A549 (cell line): ENCODE measurements around the gene NTN1. TPM values are rescaled to one million over a fixed set of nuclear protein-coding genes. Genes with fewer than 3 reads are reported as not detected.

Experiments used
- ATAC-seq, 2 experiments: fragments of 200-7000 bp in 1 of 2; fragments of >200 bp in 1 of 2; cut with Nextera tagmentation in 1 of 2; cut with Tn5 transposase in 1 of 2; 3 replicates each; pipeline versions ENCODE4 v1.8.0 to v1.9.1; 2018 to 2020; ENCODE audit warnings: mild to moderate bottlenecking in 1 of 2, moderate library complexity in 1 of 2
- CTCF ChIA-PET: fragments of 300-600 bp; sonication (Branson Sonifier 250); formaldehyde crosslinking; extraction: SDS; loops from one replicate; lab custom pipeline; 2021; ENCODE audit warnings: antibody characterized with exemption, inconsistent platforms; lab: Yijun Ruan, JAX
- POLR2A ChIA-PET: fragments of 350-600 bp; formaldehyde crosslinking; extraction: SDS; loops from one replicate; lab custom pipeline; 2021; ENCODE audit warnings: antibody characterized with exemption, inconsistent platforms; lab: Yijun Ruan, JAX
- DNase-seq, 2 experiments: peaks; one replicate each; pipeline versions ENCODE4 v3.0.0 to v3.0.0-alpha.2; 2011 to 2016; ENCODE audit warnings: low read depth in 1 of 2, low spot score in 1 of 2
- FAIRE-seq: peaks from 2 replicates; lab custom pipeline; 2011; peaks lifted over from hg19 to GRCh38; lab: Jason Lieb, UNC
- H3K27ac ChIP-seq, 2 experiments: fragments of >200 bp; sonication (Bioruptor Twin); formaldehyde crosslinking; 3 replicates each; pipeline ENCODE4 v1.5.1; 2016 to 2017
- H3K4me1 ChIP-seq: fragments of >200 bp; sonication (Bioruptor Twin); formaldehyde crosslinking; 3 replicates; pipeline ENCODE4 v1.6.1; 2016
- H3K4me2 ChIP-seq: fragments of >200 bp; sonication (Bioruptor Twin); formaldehyde crosslinking; 3 replicates; pipeline ENCODE4 v1.6.1; 2016
- H3K4me3 ChIP-seq: fragments of >200 bp; sonication (Bioruptor Twin); formaldehyde crosslinking; 3 replicates; pipeline ENCODE4 v1.5.1; 2016
- H3K9me3 ChIP-seq: fragments of >200 bp; sonication (Bioruptor Twin); formaldehyde crosslinking; 3 replicates; pipeline ENCODE4 v1.6.1; 2016
- ATOH8 ChIP-seq: fragments of 250-450 bp; sonication (Bioruptor Pico); IDR thresholded peaks from 2 replicates; pipeline ENCODE4 v1.5.0; 2020; ENCODE audit warnings: low read depth, mild to moderate bottlenecking, moderate library complexity
- CHD2 ChIP-seq: fragments of 150-350 bp; IDR thresholded peaks from 2 replicates; pipeline ENCODE4 v1.6.1; 2014; ENCODE audit warnings: low read length; ENCODE audit not compliant: partially characterized antibody
- CTCF ChIP-seq: fragments of >200 bp; sonication (Bioruptor Twin); formaldehyde crosslinking; IDR thresholded peaks from 3 replicates; pipeline ENCODE4 v1.5.1; 2016
- E2F6 ChIP-seq: IDR thresholded peaks from 2 replicates; pipeline ENCODE4 v1.6.1; 2012; ENCODE audit warnings: low read depth, borderline replicate concordance
- EHF ChIP-seq: fragments of 250-450 bp; sonication (Bioruptor Pico); IDR thresholded peaks from 2 replicates; pipeline ENCODE4 v1.5.0; 2020; ENCODE audit warnings: mild to moderate bottlenecking
- ELK1 ChIP-seq: fragments of 150-350 bp; IDR thresholded peaks from 2 replicates; pipeline ENCODE4 v1.6.1; 2014; ENCODE audit warnings: low read depth, mild to moderate bottlenecking, low read length
- EP300 ChIP-seq, 2 experiments: fragments of >200 bp; sonication (Bioruptor Twin); formaldehyde crosslinking; IDR thresholded peaks; 2 replicates in 1 of 2; 3 replicates in 1 of 2; pipeline ENCODE4 v1.6.1; 2016 to 2017
- ESRRA ChIP-seq: fragments of 150-350 bp; IDR thresholded peaks from 2 replicates; pipeline ENCODE4 v1.6.1; 2014; ENCODE audit warnings: mild to moderate bottlenecking, low read length, borderline replicate concordance
- FOXS1 ChIP-seq: fragments of 250-450 bp; sonication (Bioruptor Pico); IDR thresholded peaks from 2 replicates; pipeline ENCODE4 v1.5.0; 2020; ENCODE audit warnings: mild to moderate bottlenecking, moderate library complexity
- GATA3 ChIP-seq: IDR thresholded peaks from 2 replicates; pipeline ENCODE4 v1.6.1; 2012; ENCODE audit warnings: borderline replicate concordance
- HES2 ChIP-seq: fragments of >200 bp; sonication (Bioruptor Twin); formaldehyde crosslinking; IDR thresholded peaks from 2 replicates; pipeline ENCODE4 v1.6.1; 2016
- HEYL ChIP-seq: fragments of 250-450 bp; sonication (Bioruptor Pico); IDR thresholded peaks from 2 replicates; pipeline ENCODE4 v1.8.0; 2021; ENCODE audit warnings: mild to moderate bottlenecking, moderate library complexity
- HMGXB4 ChIP-seq: fragments of 250-450 bp; sonication (Bioruptor Pico); IDR thresholded peaks from 2 replicates; pipeline ENCODE4 v1.5.0; 2021; ENCODE audit warnings: mild to moderate bottlenecking, moderate library complexity, borderline replicate concordance
- HOXA7 ChIP-seq: fragments of 250-450 bp; sonication (Bioruptor Pico); IDR thresholded peaks from 2 replicates; pipeline ENCODE4 v1.5.0; 2020; ENCODE audit warnings: mild to moderate bottlenecking, moderate library complexity
- KDM5A ChIP-seq: fragments of 200-600 bp; sonication (generic); IDR thresholded peaks from 2 replicates; pipeline ENCODE4 v1.6.1; 2016; ENCODE audit warnings: antibody characterized with exemption, mild to moderate bottlenecking
- MAFK ChIP-seq: fragments of 450-650 bp; IDR thresholded peaks from 2 replicates; pipeline ENCODE4 v1.6.1; 2014; ENCODE audit not compliant: partially characterized antibody
- MAX ChIP-seq: IDR thresholded peaks from 2 replicates; pipeline ENCODE4 v1.6.1; 2012
- MAZ ChIP-seq: fragments of 150-350 bp; IDR thresholded peaks from 2 replicates; pipeline ENCODE4 v1.6.1; 2014; ENCODE audit warnings: antibody characterized with exemption, low read depth, low read length, borderline replicate concordance
- MYC ChIP-seq: IDR thresholded peaks from 2 replicates; pipeline ENCODE4 v1.6.1; 2012; ENCODE audit warnings: mild to moderate bottlenecking, inconsistent platforms, low read length, improper control_type of control experiment, borderline replicate concordance
- PHF8 ChIP-seq: fragments of 200-600 bp; sonication (generic); IDR thresholded peaks from 2 replicates; pipeline ENCODE4 v1.6.1; 2016; ENCODE audit warnings: low read depth, mild to moderate bottlenecking, antibody characterized with exemption, moderate library complexity, borderline replicate concordance
- POLR2A ChIP-seq: IDR thresholded peaks from 2 replicates; pipeline ENCODE4 v1.6.1; 2012; ENCODE audit warnings: mild to moderate bottlenecking, low read length
- RARB ChIP-seq: fragments of 250-450 bp; sonication (Bioruptor Pico); IDR thresholded peaks from 2 replicates; pipeline ENCODE4 v1.8.0; 2021; ENCODE audit warnings: mild to moderate bottlenecking, moderate library complexity
- RCOR1 ChIP-seq: fragments of 150-350 bp; IDR thresholded peaks from 2 replicates; pipeline ENCODE4 v1.6.1; 2014; ENCODE audit warnings: antibody characterized with exemption, low read length, low read depth
- RNF2 ChIP-seq: fragments of 200-600 bp; sonication (generic); IDR thresholded peaks from 2 replicates; pipeline ENCODE4 v1.6.1; 2016; ENCODE audit warnings: low read depth, mild to moderate bottlenecking, antibody characterized with exemption, moderate library complexity, borderline replicate concordance
- SREBF2 ChIP-seq: fragments of 450-650 bp; IDR thresholded peaks from 2 replicates; pipeline ENCODE4 v1.6.1; 2014; ENCODE audit warnings: mild to moderate bottlenecking, moderate library complexity
- ZFP36 ChIP-seq: fragments of 450-650 bp; IDR thresholded peaks from 2 replicates; pipeline ENCODE4 v1.6.1; 2014; ENCODE audit warnings: borderline replicate concordance; ENCODE audit not compliant: partially characterized antibody
- ZNF302 ChIP-seq: fragments of 250-450 bp; sonication (Bioruptor Pico); IDR thresholded peaks from 2 replicates; pipeline ENCODE4 v1.9.0; 2021; ENCODE audit warnings: inconsistent platforms, mild to moderate bottlenecking, moderate library complexity
- WGBS: methylation state at CpG from one replicate; pipeline ENCODE4 v1.1.6; 2017; ENCODE audit errors: missing lambda C conversion rate; 5-methylcytosine and 5-hydroxymethylcytosine counted together
- polyA plus RNA-seq, 4 experiments: library from polyadenylated mRNA; depleted of rRNA in 3 of 4; stranded (reverse); fragments of >200 nt; fragmentation: RNase III in 1 of 4; extraction: RNeasy Plus Mini Kit Qiagen cat#74134 plus additional on column Dnase treatment in 1 of 4; gene quantifications; 2 replicates in 3 of 4; 3 replicates in 1 of 4; pipeline ENCODE4 v1.2.3, GENCODE V29; 2011 to 2017

NTN1 gene
- polyA plus RNA-seq, 2 of the 4 experiments (the other 2 are of a cell fraction): 0.12 to 0.13 TPM

- 29% methylated on average over 5 of the region's 5 CpGs for WGBS
- Histone ChIP-seq H3K9me3 (peaks cover 3% of the 10 kb centered on the region; the same call in 1 of the 3 replicates), H3K4me1 (no peaks in the 10 kb centered on the region), H3K4me2 (no peak overlapping the region), H3K27ac (no peak overlapping the region)
- no peak for FAIRE-seq
- POLR2A ChIA-PET: no interaction called here
- no peak for TF ChIP-seq ELK1
- TF ChIP-seq HEYL (CRISPR knock-in tag): no peak
- TF ChIP-seq EHF: no peak
- no peak for TF ChIP-seq ESRRA
- no peak for TF ChIP-seq MAFK
- TF ChIP-seq ATOH8 (CRISPR knock-in tag): no peak
- TF ChIP-seq E2F6: no peak
- TF ChIP-seq PHF8: no peak
- no peak for TF ChIP-seq MYC
- TF ChIP-seq CTCF: no peak
- TF ChIP-seq CHD2: no peak
- TF ChIP-seq ZNF302 (CRISPR knock-in tag): no peak
- no peak for TF ChIP-seq ZFP36
- TF ChIP-seq MAX: no peak
- no peak for TF ChIP-seq KDM5A
- TF ChIP-seq FOXS1 (CRISPR knock-in tag): no peak
- no peak for TF ChIP-seq RCOR1
- TF ChIP-seq, all 56 proteins: peak for 0
- CTCF ChIA-PET: interaction anchor here (1.3 to 1.4 kb wide), 2 partner anchors 17 to 83 kb away, joined by 3 read pairs; no protein-coding TSS in a partner anchor
- DNase-seq (no peak), ATAC-seq (no peak)
- H3K4me3 ChIP-seq: no peak overlapping the region
Measured at GRCh38 chr17:9209347-9209746, 188.0 kb downstream of the NTN1 start.

GRCh38 chr17:9209781-9210370, 188.6 kb downstream of the NTN1 start:
- no peak for ATAC-seq
- WGBS: 64% methylated on average over 7 of the region's 7 CpGs
- ChIA-PET POLR2A (no interaction called here), CTCF (interaction anchor here (1.1 to 1.4 kb wide), 3 partner anchors 16 to 312 kb away, joined by 3 to 4 read pairs (median 3); no protein-coding TSS in a partner anchor)
- Histone ChIP-seq H3K9me3 (peaks cover 3% of the 10 kb centered on the region; the same call in 1 of the 3 replicates), H3K4me2 (no peak overlapping the region), H3K4me3 (no peak overlapping the region), H3K27ac (no peak overlapping the region), H3K4me1 (no peaks in the 10 kb centered on the region)
- DNase-seq: no peak
- FAIRE-seq: no peak
- no peak for TF ChIP-seq MAZ
- no peak for TF ChIP-seq RNF2
- no peak for TF ChIP-seq EHF
- TF ChIP-seq HES2: no peak
- TF ChIP-seq POLR2A: no peak
- TF ChIP-seq MAX: no peak
- TF ChIP-seq HOXA7 (CRISPR knock-in tag): no peak
- no peak for TF ChIP-seq GATA3
- no peak for TF ChIP-seq RARB (CRISPR knock-in tag)
- TF ChIP-seq CTCF: no peak
- no peak for TF ChIP-seq KDM5A
- no peak for TF ChIP-seq SREBF2
- TF ChIP-seq EP300 (IDR thresholded peaks at IDR 0.05): no peak
- TF ChIP-seq HMGXB4 (CRISPR knock-in tag): no peak
- no peak for TF ChIP-seq PHF8
